HG03354 (cell line): ENCODE results near the gene C21orf91.
"Not testable (repeated sequence)": the region's sequence is repeated elsewhere in the genome, so short reads cannot be mapped to it uniquely, and the experiment has no call there.

ENCODE experiments used
- ATAC-seq: cut with Tn5 transposase; IDR thresholded peaks from one replicate; pipeline ENCODE4 v1.9.1; 2021; ENCODE audit warnings: mild to moderate bottlenecking; ENCODE audit not compliant: unreplicated experiment, poor library complexity, severe bottlenecking

C21orf91 gene

DNA sequence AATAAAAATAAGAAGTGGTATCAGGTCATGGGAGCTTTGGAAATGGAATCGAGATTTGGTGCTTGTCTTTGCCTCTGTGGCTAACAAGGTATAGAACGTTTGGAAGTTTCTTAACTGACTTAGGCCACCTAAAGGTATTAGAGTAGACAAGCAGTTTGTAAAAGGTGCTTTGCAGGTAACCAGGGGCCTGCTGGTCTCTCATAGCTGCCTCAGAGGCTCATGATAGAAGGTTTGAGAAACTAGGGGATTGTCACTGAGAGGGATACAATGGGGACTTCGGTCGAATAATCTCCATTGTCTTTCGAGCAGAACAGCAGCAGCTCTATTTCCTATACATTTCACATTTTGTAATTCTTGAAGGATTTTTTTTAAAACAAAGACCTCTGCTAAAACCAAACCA, 37.6 kb downstream of the C21orf91 start:
- ATAC-seq, result no peak

GRCh38 chr21:17780539-17780938, 38.6 kb downstream of the C21orf91 start:
- ATAC-seq, result peak; percentile 32

GRCh38 chr21:17779980-17780379, 39.2 kb downstream of the C21orf91 start:
- ATAC-seq, result no peak

DNA sequence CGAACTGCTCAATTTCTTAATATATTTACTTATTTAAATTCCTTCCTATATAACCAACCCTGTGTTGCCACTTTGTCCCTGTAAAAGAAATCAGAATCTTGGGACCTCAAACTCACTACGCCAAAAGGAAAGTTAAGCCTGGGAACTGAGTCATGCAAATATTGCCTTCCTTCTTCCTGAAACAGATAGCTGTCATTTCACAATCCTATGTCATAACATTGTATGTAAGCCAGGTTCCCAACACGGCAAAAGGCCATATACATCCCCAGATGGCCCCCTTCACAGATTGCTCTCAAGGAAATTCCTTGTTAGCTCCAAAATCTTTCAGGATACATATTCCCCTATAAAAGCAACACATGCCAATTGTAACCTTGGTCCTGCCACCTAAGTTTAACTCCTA, 39.7 kb downstream of the C21orf91 start:
- ATAC-seq, result no peak

DNA sequence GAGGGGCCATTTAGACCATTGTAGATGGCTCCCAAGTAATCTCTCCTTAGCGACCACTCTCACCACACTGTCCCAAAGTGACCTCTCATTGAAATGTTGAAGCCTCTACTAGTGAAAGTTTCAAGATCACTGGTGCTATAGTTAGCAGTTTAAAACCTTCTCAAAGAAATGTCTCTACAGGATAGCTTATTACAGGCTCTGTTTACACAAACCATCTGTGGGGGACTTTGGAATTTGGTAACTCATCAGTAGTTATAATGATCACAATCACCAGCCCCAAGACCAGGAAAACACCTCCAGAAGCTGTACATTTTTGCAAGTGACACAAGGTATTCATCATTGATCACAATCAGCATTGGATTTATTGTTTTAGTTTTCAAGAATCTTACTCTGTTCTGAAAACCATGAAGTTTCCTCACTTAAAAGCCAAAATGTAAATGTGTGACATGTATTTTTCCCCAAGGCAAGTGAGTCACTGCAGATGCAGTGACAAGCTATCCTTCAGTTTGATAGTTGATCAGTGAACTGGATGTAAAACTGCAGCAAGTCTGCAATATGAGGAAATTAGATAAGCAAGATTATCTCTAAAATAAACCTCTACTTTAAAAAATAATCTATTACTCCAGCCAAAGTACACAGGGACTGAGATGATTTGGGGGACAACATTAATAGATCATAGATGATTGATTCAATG, 41.9 kb downstream of the C21orf91 start:
- ATAC-seq, result no peak

GRCh38 chr21:17775431-17776126, 43.6 kb downstream of the C21orf91 start:
- peak; percentile 69 for ATAC-seq

GRCh38 chr21:17775021-17775420, 44.1 kb downstream of the C21orf91 start:
- not testable (repeated sequence) for ATAC-seq

DNA sequence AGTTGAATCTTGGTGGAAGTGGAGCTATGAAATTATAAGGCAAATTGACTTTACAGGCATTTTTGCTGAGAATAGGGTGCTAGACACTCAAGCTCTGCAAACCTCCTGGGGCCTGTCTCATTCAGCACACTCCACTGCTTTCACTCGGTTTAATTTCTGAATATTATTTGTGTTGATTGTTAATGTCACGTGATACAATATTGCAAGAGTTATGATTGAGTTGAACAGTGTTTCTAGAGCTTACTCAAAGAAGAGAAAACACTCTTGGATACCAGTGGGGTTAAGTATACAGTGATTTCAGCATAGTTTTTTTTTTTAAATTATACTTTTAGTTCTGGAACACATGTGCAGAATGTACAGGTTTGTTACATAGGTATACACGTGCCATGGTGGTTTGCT, 49.7 kb downstream of the C21orf91 start:
- no peak for ATAC-seq

- ATAC-seq, result no peak
These were observed 50.2 kb downstream of the C21orf91 start for GRCh38 chr21:17768840-17769446.

- no peak for ATAC-seq
These were observed 53.9 kb downstream of the C21orf91 start for GRCh38 chr21:17765207-17765606.

DNA sequence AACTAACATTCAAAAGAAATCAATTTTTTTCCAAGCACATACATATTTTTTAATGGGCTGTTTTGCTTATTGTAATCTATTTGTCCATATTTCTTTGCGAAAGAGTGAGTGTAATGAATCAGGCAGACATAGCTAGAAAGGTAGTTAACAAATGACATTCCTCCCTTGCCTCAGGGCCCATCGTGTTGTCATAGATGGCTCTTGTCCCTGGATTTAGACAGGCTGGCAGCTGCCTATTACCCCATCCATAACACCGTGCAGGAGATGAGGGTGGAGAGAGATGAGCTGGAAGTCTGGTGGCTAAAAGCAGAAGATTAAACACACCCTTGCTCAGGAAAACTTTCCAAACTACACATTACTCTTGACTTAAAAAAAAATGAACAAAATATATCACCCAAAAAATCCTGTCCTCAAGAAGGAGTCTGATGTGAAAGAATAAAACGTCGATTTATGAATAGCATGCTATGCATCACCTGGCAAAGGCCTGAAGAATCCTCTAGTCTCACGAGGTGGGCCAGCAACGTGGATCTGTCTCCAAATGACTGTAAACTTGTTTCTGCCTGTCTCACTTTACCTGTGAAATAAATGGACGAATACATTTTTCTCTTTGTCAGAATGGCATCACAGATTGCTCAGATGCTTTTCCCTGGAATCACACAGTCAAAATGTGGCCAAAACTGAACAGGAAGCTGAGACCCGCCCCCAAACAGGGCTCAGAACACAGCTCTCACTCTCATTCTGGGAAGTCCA, 55.7 kb downstream of the C21orf91 start:
- ATAC-seq, result no peak

DNA sequence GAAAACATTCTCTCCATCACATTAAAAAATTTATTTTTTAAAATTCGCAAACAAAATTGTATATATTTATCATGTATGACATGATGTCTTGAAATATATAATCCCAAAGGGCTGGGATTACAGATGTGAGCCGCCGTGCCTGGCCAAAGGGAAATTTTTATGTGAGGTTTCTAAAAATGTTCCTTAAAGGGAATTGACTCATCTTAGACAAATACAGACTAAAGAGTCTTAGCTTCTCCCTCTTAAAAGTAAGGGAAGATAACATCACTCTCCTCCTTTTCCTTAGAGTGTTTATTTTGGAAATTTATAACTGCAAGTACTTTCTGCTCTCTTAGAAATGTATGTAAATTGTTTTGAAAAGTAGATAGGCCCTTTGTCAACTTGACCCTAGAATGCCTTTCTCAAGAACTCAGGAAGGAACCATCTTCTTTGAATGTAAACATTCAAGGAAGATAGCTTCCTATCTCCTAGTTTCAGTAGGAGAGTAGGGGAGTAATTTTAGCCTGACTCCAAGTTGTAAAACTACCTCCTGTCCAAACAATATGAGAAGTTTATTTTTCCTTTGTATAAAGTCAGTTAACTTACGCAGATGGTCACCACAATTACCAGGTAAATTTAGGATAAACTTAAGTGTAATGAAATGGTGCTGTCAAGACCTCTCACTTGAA, 59.5 kb downstream of the C21orf91 start:
- no peak for ATAC-seq

GRCh38 chr21:17758683-17759082, 60.5 kb downstream of the C21orf91 start:
- no peak for ATAC-seq

DNA sequence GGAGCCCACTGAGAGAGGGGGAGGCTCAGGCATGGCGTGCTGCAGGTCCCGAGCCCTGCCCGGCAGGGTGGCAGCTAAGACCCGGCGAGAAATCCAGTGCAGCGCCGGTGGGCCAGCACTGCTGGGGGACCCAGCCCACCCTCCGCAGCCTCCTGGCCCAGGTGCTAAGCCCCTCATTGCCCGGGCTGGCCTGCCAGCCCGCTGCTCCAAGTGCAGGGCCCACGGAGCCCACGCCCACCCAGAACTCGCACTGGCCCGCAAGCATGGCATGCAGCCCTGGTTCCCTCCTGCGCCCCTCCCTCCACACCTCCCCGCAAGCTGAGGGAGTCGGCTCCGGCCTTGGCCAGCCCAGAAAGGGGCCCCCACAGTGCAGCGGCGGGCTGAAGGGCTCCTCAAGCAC, 61.5 kb downstream of the C21orf91 start:
- no peak for ATAC-seq

DNA sequence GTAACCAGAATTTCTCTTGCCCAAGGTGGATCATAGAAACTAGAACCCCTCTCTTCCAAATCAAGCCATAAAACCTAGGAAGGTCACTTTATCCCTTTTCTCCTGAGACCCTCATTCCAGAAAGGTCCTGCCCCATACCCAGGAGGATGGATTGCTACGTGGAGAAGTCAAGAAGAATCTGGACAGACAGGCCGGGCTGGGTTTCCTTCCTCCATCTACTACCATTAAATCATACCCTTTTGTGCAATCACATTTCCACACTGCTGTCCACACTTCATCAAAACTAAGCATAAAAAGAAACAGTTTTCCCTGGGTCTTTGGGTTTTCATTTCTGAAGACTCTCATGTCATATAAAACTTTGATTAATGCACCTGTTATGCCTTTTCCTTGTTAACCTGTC, 65.4 kb downstream of the C21orf91 start:
- no peak for ATAC-seq

- no peak for ATAC-seq
These were observed 67.0 kb downstream of the C21orf91 start for GRCh38 chr21:17752171-17752570.

- no peak for ATAC-seq
These were observed 72.2 kb downstream of the C21orf91 start for GRCh38 chr21:17746920-17747319.

- ATAC-seq, result no peak
These were observed 74.1 kb downstream of the C21orf91 start for GRCh38 chr21:17745086-17745485.

DNA sequence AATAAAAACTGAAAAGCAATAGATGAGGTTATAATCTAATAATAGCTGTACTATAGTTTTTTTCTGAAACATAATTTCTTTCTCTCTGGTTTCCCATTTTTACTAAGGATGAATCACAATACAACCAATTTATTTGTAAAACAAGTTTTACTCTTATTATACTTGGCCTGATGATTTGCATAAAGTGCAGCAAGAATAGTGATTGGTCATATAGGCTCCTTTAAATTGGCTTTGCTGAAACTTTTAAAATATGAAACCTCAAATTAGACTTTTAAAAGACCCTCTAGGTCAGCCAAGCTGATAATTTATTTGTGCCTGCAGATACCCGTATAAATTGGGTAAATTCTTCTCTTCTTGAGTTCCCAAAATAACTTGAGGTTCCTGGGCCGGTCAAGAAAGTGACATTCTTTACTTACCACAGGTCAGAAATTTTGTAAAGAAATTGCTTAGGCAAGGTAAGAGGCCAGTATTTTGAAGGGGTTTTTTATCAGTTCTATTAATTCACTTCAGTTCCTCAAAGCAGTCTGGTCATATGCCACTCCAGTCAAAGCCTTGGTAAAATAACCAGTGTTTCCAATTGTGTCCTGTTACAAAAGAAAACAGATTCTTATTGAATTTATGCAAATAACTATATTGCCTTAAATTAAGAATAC, 76.1 kb downstream of the C21orf91 start:
- no peak for ATAC-seq
